Measurements from ENCODE around the gene FBN1.

The FBN1 gene

GRCh38 chr15:48674876-48675275 is 29.4 kb upstream of the FBN1 start:
- H3K27ac ChIP-seq: no peak overlapping the region
- no peaks in the 10 kb centered on the region for H3K36me3 ChIP-seq
- TF ChIP-seq CTCF (IDR thresholded peaks at IDR 0.05; ENCODE audit: low read depth, low read length): no peak
- H3K27me3 ChIP-seq (ENCODE audit: insufficient read depth, low read depth, severe bottlenecking): no peaks in the 10 kb centered on the region
- H3K9me3 ChIP-seq (ENCODE audit: severe bottlenecking): no peaks in the 10 kb centered on the region
- no peak for DNase-seq
- H3K4me3 ChIP-seq (ENCODE audit: low read depth, low read length): no peak overlapping the region

GRCh38 chr15:48672206-48672605 is 26.7 kb upstream of the FBN1 start:
- no peak for TF ChIP-seq CTCF (IDR thresholded peaks at IDR 0.05; ENCODE audit: low read depth, low read length)
- DNase-seq: no peak
- Histone ChIP-seq H3K9me3 (ENCODE audit: severe bottlenecking) (no peaks in the 10 kb centered on the region), H3K27me3 (ENCODE audit: insufficient read depth, low read depth, severe bottlenecking) (no peaks in the 10 kb centered on the region), H3K4me3 (ENCODE audit: low read depth, low read length) (no peak overlapping the region), H3K36me3 (no peaks in the 10 kb centered on the region), H3K27ac (no peak overlapping the region)

- Histone ChIP-seq H3K4me3 (ENCODE audit: low read depth, low read length) (no peak overlapping the region), H3K27me3 (ENCODE audit: insufficient read depth, low read depth, severe bottlenecking) (no peaks in the 10 kb centered on the region), H3K9me3 (ENCODE audit: severe bottlenecking) (no peaks in the 10 kb centered on the region), H3K27ac (no peak overlapping the region), H3K36me3 (no peaks in the 10 kb centered on the region)
- no peak for TF ChIP-seq CTCF (IDR thresholded peaks at IDR 0.05; ENCODE audit: low read depth, low read length)
- DNase-seq: no peak
Measured at GRCh38 chr15:48671103-48672022, 25.9 kb upstream of the FBN1 start.

- Histone ChIP-seq H3K27ac (no peak overlapping the region), H3K36me3 (no peaks in the 10 kb centered on the region), H3K9me3 (ENCODE audit: severe bottlenecking) (no peaks in the 10 kb centered on the region), H3K27me3 (ENCODE audit: insufficient read depth, low read depth, severe bottlenecking) (no peaks in the 10 kb centered on the region), H3K4me3 (ENCODE audit: low read depth, low read length) (no peak overlapping the region)
- TF ChIP-seq CTCF (IDR thresholded peaks at IDR 0.05; ENCODE audit: low read depth, low read length): no peak
- no peak for DNase-seq
Measured at GRCh38 chr15:48667701-48668100, 22.2 kb upstream of the FBN1 start.

GRCh38 chr15:48664436-48664835 is 18.9 kb upstream of the FBN1 start:
- H3K9me3 ChIP-seq (ENCODE audit: severe bottlenecking): no peaks in the 10 kb centered on the region
- no peak overlapping the region for H3K4me3 ChIP-seq (ENCODE audit: low read depth, low read length)
- H3K36me3 ChIP-seq: no peaks in the 10 kb centered on the region
- H3K27me3 ChIP-seq (ENCODE audit: insufficient read depth, low read depth, severe bottlenecking): no peaks in the 10 kb centered on the region
- TF ChIP-seq CTCF (IDR thresholded peaks at IDR 0.05; ENCODE audit: low read depth, low read length): no peak
- DNase-seq: no peak
- no peak overlapping the region for H3K27ac ChIP-seq
